SU-DHL-6 (cell line): ENCODE results near the gene EXOC5.
"Not testable (repeated sequence)": the region's sequence is repeated elsewhere in the genome, so short reads cannot be mapped to it uniquely, and the experiment has no call there.

Experiments
- H2AFZ ChIP-seq: fragments of 200-600 bp; sonication (generic); 2 replicates; pipeline ENCODE4 v1.6.1; 2014; ENCODE audit warnings: low read depth, mild to moderate bottlenecking, moderate library complexity, mixed read lengths, antibody characterized with exemption, low read length; ENCODE audit not compliant: severe bottlenecking
- H3F3A ChIP-seq: fragments of 200-600 bp; shearing (Covaris generic); 2 replicates; pipeline ENCODE4 v1.6.0; 2016; ENCODE audit warnings: antibody characterized with exemption, mild to moderate bottlenecking; ENCODE audit not compliant: insufficient read depth
- H3K27ac ChIP-seq: fragments of 200-600 bp; sonication (generic); 2 replicates; pipeline ENCODE4 v1.5.1; 2016; ENCODE audit warnings: low read depth, mild to moderate bottlenecking, low read length, moderate library complexity, mixed read lengths
- H3K27me3 ChIP-seq: fragments of 200-600 bp; sonication (generic), shearing (Covaris generic); 2 replicates; pipeline ENCODE4 v1.6.0; 2014; ENCODE audit warnings: mild to moderate bottlenecking, low read length
- H3K36me3 ChIP-seq: fragments of 200-600 bp; sonication (generic); 2 replicates; pipeline ENCODE4 v1.6.1; 2014; ENCODE audit warnings: mild to moderate bottlenecking, low read length, mixed read lengths
- H3K4me2 ChIP-seq: fragments of 300-600, 200-600 bp; shearing (Covaris generic), sonication (generic); 2 replicates; pipeline ENCODE4 v1.6.0; 2014; ENCODE audit warnings: low read length, low read depth, mild to moderate bottlenecking; ENCODE audit not compliant: poor library complexity, severe bottlenecking
- H3K4me3 ChIP-seq: fragments of 200-600 bp; sonication (generic); 2 replicates; pipeline ENCODE4 v1.5.1; 2014; ENCODE audit warnings: antibody characterized with exemption, low read length, mild to moderate bottlenecking, mixed read lengths; ENCODE audit not compliant: insufficient read depth, poor library complexity, severe bottlenecking
- H3K79me2 ChIP-seq: fragments of 200-600 bp; sonication (generic); 2 replicates; pipeline ENCODE4 v1.6.1; 2014; ENCODE audit warnings: mild to moderate bottlenecking, low read length, moderate library complexity; ENCODE audit not compliant: insufficient read depth
- H3K9ac ChIP-seq: fragments of 200-600 bp; sonication (generic); 2 replicates; pipeline ENCODE4 v1.7.0; 2014; ENCODE audit warnings: mild to moderate bottlenecking, low read length
- H3K9me2 ChIP-seq: fragments of 200-600 bp; sonication (generic); replicated peaks from 2 replicates; pipeline ENCODE4 v1.6.1; 2014; ENCODE audit warnings: low read length; ENCODE audit not compliant: insufficient read depth
- H3K9me3 ChIP-seq: fragments of 200-600 bp; sonication (generic); 2 replicates; pipeline ENCODE4 v1.6.1; 2014; ENCODE audit warnings: low read length, mixed read lengths; ENCODE audit not compliant: insufficient read depth
- H4K20me1 ChIP-seq: fragments of 200-600 bp; sonication (generic); 2 replicates; pipeline ENCODE4 v1.6.1; 2014; ENCODE audit warnings: low read depth, mild to moderate bottlenecking, antibody characterized with exemption, low read length, moderate library complexity, mixed read lengths
- EZH2phosphoT487 ChIP-seq: fragments of 200-600 bp; sonication (generic), shearing (Covaris generic); conservative IDR thresholded peaks from 2 replicates; pipeline ENCODE4 v1.6.1; 2018; ENCODE audit warnings: mild to moderate bottlenecking, antibody characterized with exemption, low read length, moderate library complexity, mixed read lengths
- TF ChIP-seq, protein P1 (sequence below): fragments of 200-600 bp; sonication (generic); IDR thresholded peaks from one replicate; pipeline ENCODE4 v1.5.1; 2017; ENCODE audit warnings: antibody characterized with exemption, mild to moderate bottlenecking, low read length, moderate library complexity; ENCODE audit not compliant: insufficient read depth, poor library complexity, severe bottlenecking

Gene EXOC5

DNA sequence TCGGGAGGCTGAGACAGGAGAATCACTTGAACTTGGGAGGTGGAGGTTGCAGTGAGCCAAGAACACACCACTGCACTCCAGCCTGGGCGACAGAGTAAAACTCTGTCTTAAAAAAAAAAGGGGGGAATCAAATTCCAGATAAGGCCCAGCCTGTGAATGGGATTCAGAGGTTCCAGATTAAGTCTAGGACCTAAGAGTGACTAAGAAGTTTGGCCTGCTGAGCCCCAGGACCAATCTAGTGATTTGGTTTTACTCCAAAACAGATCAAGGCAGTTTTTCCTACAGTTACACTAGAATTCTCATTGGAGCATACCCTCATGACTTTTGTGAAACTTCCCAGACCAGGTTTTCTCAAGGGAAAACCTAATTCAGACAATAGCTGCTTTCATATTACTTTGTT, 22.8 kb downstream of the EXOC5 start:
- H2AFZ ChIP-seq: no peak overlapping the region
- no peak overlapping the region for H3K4me3 ChIP-seq
- no peaks in the 10 kb centered on the region for H3K9me2 ChIP-seq
- peaks cover 3% of the 10 kb centered on the region for H3F3A ChIP-seq
- no peak overlapping the region for H3K9ac ChIP-seq
- no peak overlapping the region for H3K27ac ChIP-seq
- peaks cover 7% of the 10 kb centered on the region; the same call in 1 of the 2 replicates for H3K36me3 ChIP-seq
- peaks cover 30% of the 10 kb centered on the region for H3K79me2 ChIP-seq
- TF ChIP-seq, protein P1, sequence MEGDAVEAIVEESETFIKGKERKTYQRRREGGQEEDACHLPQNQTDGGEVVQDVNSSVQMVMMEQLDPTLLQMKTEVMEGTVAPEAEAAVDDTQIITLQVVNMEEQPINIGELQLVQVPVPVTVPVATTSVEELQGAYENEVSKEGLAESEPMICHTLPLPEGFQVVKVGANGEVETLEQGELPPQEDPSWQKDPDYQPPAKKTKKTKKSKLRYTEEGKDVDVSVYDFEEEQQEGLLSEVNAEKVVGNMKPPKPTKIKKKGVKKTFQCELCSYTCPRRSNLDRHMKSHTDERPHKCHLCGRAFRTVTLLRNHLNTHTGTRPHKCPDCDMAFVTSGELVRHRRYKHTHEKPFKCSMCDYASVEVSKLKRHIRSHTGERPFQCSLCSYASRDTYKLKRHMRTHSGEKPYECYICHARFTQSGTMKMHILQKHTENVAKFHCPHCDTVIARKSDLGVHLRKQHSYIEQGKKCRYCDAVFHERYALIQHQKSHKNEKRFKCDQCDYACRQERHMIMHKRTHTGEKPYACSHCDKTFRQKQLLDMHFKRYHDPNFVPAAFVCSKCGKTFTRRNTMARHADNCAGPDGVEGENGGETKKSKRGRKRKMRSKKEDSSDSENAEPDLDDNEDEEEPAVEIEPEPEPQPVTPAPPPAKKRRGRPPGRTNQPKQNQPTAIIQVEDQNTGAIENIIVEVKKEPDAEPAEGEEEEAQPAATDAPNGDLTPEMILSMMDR: no peak
- no peak for TF ChIP-seq EZH2phosphoT487
- H4K20me1 ChIP-seq: no peaks in the 10 kb centered on the region
- H3K4me2 ChIP-seq: no peak overlapping the region
- H3K27me3 ChIP-seq: no peaks in the 10 kb centered on the region
- H3K9me3 ChIP-seq: no peaks in the 10 kb centered on the region

DNA sequence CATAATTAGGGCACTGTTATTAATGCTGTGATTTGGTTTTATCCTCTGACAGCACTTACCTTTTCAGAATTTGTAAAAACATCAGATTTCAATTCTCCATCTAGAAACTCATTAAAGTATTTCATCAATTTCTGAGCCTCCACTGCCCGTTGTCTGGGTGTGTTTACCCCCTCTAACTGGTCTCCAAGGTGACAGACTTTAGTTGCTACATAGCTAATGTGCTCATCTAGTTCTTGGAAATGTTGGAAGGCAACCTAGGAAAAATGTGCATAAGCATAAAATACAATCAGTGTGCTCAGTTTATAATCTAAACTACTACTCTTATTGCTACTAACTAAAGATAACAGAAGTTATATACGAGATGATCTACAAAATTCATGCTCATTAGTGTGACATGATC, 24.6 kb downstream of the EXOC5 start:
- peaks cover 10% of the 10 kb centered on the region; the same call in 1 of the 2 replicates for H3K36me3 ChIP-seq
- TF ChIP-seq, protein P1: no peak
- TF ChIP-seq EZH2phosphoT487: no peak
- H3F3A ChIP-seq: peaks cover 3% of the 10 kb centered on the region
- no peak overlapping the region for H3K9ac ChIP-seq
- no peak overlapping the region for H3K4me3 ChIP-seq
- H3K4me2 ChIP-seq: no peak overlapping the region
- H3K9me2 ChIP-seq: no peaks in the 10 kb centered on the region
- no peaks in the 10 kb centered on the region for H3K27me3 ChIP-seq
- no peaks in the 10 kb centered on the region for H3K9me3 ChIP-seq
- H3K79me2 ChIP-seq: peaks cover 13% of the 10 kb centered on the region
- H2AFZ ChIP-seq: no peak overlapping the region
- H4K20me1 ChIP-seq: no peaks in the 10 kb centered on the region
- no peak overlapping the region for H3K27ac ChIP-seq

DNA sequence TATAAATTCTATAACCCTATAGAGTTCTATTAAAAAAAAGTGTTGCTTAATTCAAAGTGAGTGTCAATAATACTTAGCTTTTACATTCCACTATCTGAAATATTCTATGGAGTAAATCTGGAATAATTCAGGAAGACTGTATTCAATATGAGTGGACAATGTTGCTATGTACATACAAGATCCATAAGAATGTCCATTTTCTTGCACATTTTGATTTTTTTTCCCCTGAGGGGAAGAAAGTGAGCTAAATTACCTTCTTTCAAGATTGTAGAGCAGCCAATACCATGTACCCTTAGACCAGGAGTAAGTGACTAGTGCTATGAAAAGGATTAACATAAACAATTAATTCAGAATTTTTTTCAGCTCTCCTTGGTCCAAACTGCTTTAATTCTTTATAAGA, 25.4 kb downstream of the EXOC5 start:
- H3K79me2 ChIP-seq: peaks cover 5% of the 10 kb centered on the region; the same call in 1 of the 2 replicates
- H3K9me2 ChIP-seq: no peaks in the 10 kb centered on the region
- H2AFZ ChIP-seq: no peak overlapping the region
- no peak overlapping the region for H3K27ac ChIP-seq
- no peaks in the 10 kb centered on the region for H4K20me1 ChIP-seq
- no peak overlapping the region for H3K4me3 ChIP-seq
- no peaks in the 10 kb centered on the region for H3K27me3 ChIP-seq
- no peak for TF ChIP-seq EZH2phosphoT487
- TF ChIP-seq, protein P1: no peak
- H3K9me3 ChIP-seq: no peaks in the 10 kb centered on the region
- no peak overlapping the region for H3K4me2 ChIP-seq
- peaks cover 14% of the 10 kb centered on the region; the same call in 1 of the 2 replicates for H3K36me3 ChIP-seq
- H3F3A ChIP-seq: peaks cover 3% of the 10 kb centered on the region
- no peak overlapping the region for H3K9ac ChIP-seq

DNA sequence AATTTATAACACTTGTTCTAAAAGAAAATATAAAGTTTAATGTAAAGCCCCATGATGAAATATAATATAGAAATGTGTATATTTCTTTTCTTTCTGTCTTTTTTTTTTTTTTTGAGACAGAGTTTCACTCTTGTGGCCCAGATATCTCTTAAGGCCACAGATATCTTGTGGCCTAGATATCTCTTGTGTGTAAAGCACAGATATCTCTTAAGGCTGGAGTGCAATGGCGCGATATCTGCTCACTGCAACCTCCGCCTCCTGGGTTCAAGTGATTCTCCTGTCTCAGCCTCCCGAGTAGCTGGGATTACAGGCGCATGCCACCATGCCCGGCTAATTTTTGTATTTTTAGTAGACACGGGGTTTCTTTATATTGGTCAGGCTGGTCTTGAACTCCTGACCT, 28.6 kb downstream of the EXOC5 start:
- not testable (repeated sequence) for H3K4me2 ChIP-seq, H3K9me3 ChIP-seq, H3K4me3 ChIP-seq, H3K27me3 ChIP-seq, H3K27ac ChIP-seq, H3K79me2 ChIP-seq, H3K9me2 ChIP-seq, H3K9ac ChIP-seq, H3F3A ChIP-seq, H4K20me1 ChIP-seq, H2AFZ ChIP-seq
- H3K36me3 ChIP-seq: peaks cover 25% of the 10 kb centered on the region; the same call in 1 of the 2 replicates
